Measurements from ENCODE around the gene KMT2D. TPM values are rescaled to one million over a fixed set of nuclear protein-coding genes. Genes with fewer than 3 reads are reported as not detected.

Gene KMT2D
- total RNA-seq, 1 donor from 2014 or later = 24.0 TPM

DNA sequence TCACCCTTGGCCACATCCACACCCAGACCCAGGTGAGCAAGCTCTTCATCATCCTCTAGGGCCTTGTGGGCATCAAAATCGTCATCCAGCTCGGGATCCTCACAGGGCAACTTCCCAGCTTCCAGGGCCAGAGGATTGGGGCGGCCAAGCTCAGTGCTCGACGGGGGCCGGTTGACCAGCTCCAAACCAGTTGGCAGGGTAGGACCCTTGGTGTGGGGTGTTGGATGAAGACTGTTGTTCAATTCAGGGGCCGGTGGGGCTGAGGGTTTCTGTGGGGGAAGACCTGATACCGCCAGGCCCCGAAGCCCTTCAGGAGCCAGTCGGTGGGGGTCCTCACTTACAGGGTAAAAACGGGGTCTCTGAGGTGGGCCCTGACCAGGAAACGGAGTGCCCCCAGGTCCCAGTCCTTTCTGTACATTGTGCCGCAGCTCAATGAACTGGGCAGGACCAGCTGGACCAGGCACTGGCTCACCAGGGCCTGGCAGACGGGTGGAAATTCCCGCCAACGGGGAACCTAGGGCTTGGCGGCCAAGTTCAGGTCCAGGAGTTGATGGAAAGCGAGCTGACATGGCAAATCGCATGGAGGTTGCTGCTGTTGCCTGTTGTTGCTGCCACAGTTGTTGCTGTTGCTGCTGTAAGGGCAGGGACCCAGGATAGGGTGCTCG, 22.2 kb downstream of the KMT2D start:
- DNase-seq (ENCODE audit: low read depth) = no peak
- FAIRE-seq = peak; percentile 58
- Histone ChIP-seq H3K4me3 (ENCODE audit: low read depth, low read length) (no peak overlapping the region), H3K36me3 (ENCODE audit: control insufficient read depth, insufficient read depth, low read length) (peaks cover 57% of the 10 kb centered on the region), H3K27me3 (ENCODE audit: control insufficient read depth, insufficient read depth, low read length) (no peaks in the 10 kb centered on the region)
- TF ChIP-seq, protein P1, sequence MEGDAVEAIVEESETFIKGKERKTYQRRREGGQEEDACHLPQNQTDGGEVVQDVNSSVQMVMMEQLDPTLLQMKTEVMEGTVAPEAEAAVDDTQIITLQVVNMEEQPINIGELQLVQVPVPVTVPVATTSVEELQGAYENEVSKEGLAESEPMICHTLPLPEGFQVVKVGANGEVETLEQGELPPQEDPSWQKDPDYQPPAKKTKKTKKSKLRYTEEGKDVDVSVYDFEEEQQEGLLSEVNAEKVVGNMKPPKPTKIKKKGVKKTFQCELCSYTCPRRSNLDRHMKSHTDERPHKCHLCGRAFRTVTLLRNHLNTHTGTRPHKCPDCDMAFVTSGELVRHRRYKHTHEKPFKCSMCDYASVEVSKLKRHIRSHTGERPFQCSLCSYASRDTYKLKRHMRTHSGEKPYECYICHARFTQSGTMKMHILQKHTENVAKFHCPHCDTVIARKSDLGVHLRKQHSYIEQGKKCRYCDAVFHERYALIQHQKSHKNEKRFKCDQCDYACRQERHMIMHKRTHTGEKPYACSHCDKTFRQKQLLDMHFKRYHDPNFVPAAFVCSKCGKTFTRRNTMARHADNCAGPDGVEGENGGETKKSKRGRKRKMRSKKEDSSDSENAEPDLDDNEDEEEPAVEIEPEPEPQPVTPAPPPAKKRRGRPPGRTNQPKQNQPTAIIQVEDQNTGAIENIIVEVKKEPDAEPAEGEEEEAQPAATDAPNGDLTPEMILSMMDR (IDR thresholded peaks at IDR 0.05; ENCODE audit: insufficient read depth, low read length, severe bottlenecking) = no peak

DNA sequence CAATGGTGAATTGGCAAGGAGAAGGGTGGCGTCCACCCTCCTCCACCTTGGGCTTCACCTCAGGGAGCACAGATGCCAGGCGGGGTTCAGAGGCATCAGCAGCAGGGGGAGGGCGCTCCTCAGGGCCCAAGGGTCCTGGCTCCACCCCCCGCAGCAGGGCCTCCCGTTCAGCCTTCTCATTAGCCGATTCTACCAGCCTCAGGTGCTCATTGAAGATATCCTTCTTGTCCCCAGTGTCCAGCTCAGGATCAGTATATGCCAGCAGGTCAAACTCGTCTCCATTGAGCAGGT, 22.7 kb downstream of the KMT2D start:
- TF ChIP-seq, protein P1 (IDR thresholded peaks at IDR 0.05; ENCODE audit: insufficient read depth, low read length, severe bottlenecking) = no peak
- no peaks in the 10 kb centered on the region for H3K27me3 ChIP-seq (ENCODE audit: control insufficient read depth, insufficient read depth, low read length)
- H3K36me3 ChIP-seq (ENCODE audit: control insufficient read depth, insufficient read depth, low read length) = peaks cover 55% of the 10 kb centered on the region
- no peak overlapping the region for H3K4me3 ChIP-seq (ENCODE audit: low read depth, low read length)
- FAIRE-seq (no peak), DNase-seq (ENCODE audit: low read depth) (no peak)

DNA sequence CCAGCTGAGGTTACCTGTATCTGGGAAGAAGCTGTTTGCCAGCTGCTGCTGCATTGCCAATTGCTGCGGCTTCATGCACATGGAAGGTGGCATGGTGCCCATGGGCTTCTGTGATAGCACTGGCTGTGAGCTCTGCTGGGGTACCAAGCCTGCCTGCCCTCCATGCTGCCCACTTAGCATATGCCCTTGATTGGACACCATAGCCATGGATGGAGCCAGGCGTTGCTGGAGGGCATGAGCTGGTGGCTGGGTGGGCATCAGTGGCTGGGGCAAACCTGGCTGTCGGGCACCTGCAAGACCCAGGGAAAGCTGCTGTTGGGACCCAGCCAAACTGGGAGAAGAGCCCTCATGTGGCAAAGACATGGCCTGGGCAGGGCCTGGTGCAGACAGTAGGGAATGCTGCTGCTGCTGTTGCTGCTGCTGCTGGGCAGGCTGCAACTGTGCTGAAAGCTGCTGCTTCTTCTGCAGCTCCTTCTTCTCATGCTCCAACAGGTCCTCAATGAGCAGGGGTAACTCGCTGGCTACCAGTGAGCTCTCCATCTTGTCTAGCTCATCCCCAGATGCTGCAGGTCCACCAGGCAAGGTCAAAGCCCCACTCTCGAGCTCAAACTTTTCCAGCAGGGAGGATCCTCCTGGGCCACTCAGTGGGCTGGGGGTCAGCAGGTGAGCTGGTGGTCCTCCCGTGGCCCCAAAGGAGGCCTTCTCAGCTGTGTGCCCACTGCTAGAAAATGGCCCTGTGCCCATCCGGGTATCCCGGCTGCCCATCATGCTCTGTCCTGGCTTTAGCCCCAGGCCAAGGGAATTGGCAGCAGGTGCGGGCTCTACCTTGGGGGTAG, 23.3 kb downstream of the KMT2D start:
- peak; percentile 60 for FAIRE-seq
- DNase-seq (ENCODE audit: low read depth) = no peak
- no peak overlapping the region for H3K4me3 ChIP-seq (ENCODE audit: low read depth, low read length)
- H3K27me3 ChIP-seq (ENCODE audit: control insufficient read depth, insufficient read depth, low read length) = no peaks in the 10 kb centered on the region
- peaks cover 54% of the 10 kb centered on the region for H3K36me3 ChIP-seq (ENCODE audit: control insufficient read depth, insufficient read depth, low read length)
- TF ChIP-seq, protein P1 (IDR thresholded peaks at IDR 0.05; ENCODE audit: insufficient read depth, low read length, severe bottlenecking) = no peak

DNA sequence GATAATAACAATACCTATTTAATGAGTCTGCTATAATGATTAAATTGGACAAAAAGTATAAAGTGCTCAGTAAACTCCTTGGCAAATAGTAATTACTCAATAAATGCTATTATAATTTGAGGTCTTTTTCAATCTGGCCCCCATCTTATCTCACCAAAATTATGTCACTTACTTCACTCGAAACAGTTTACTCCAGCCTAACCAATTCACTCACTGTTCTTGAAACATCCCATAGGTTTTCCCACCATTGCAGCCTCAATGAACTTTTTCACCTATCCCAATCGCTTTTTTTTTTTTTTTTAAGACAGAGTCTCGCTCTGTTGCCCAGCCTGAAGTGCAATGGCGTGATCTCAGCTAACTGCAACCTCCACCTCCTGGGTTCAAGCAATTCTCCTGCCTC, 24.6 kb downstream of the KMT2D start:
- no peaks in the 10 kb centered on the region for H3K27me3 ChIP-seq (ENCODE audit: control insufficient read depth, insufficient read depth, low read length)
- H3K36me3 ChIP-seq (ENCODE audit: control insufficient read depth, insufficient read depth, low read length) = peaks cover 59% of the 10 kb centered on the region
- TF ChIP-seq, protein P1 (IDR thresholded peaks at IDR 0.05; ENCODE audit: insufficient read depth, low read length, severe bottlenecking) = no peak
- H3K4me3 ChIP-seq (ENCODE audit: low read depth, low read length) = no peak overlapping the region
- DNase-seq (ENCODE audit: low read depth) (no peak), FAIRE-seq (no peak)

DNA sequence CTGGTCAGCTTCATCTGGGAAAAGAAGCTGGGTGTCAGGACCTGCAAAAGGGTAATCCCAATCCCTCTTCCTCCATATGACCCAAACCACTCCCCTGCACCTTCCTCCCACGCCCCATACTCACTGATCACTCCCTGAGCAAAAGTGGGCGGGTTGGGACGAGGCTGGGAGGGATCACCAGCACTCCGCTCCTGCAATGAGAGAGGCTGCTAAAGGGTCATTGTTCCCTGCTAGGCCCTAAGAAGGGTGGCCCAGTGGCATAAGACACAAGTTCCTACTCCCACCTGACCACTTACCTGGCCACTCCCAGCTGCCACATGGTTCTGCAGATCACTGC, 26.3 kb downstream of the KMT2D start:
- Histone ChIP-seq H3K27me3 (ENCODE audit: control insufficient read depth, insufficient read depth, low read length) (no peaks in the 10 kb centered on the region), H3K4me3 (ENCODE audit: low read depth, low read length) (no peak overlapping the region), H3K36me3 (ENCODE audit: control insufficient read depth, insufficient read depth, low read length) (peaks cover 53% of the 10 kb centered on the region)
- DNase-seq (ENCODE audit: low read depth) = no peak
- FAIRE-seq = no peak
- TF ChIP-seq, protein P1 (IDR thresholded peaks at IDR 0.05; ENCODE audit: insufficient read depth, low read length, severe bottlenecking) = no peak

Measured in bronchial epithelial cell (primary cell).